Loucy (cell line): Measurements from ENCODE around the gene PARD3B.

Experiments used
- H2AFZ ChIP-seq: fragments of 200-600 bp; sonication (generic); 2 replicates; pipeline ENCODE4 v1.6.0; 2016; ENCODE audit warnings: antibody characterized with exemption, mild to moderate bottlenecking, low read length, moderate library complexity
- H3F3A ChIP-seq: fragments of 200-600 bp; 2 replicates; pipeline ENCODE4 v1.6.0; 2016; ENCODE audit warnings: antibody characterized with exemption, low read depth, mild to moderate bottlenecking
- H3K27me3 ChIP-seq: fragments of 200-600 bp; sonication (generic); 2 replicates; pipeline ENCODE4 v1.6.1; 2014; ENCODE audit warnings: low read length, mild to moderate bottlenecking; ENCODE audit not compliant: insufficient read depth, poor library complexity, severe bottlenecking
- H3K36me3 ChIP-seq: fragments of 200-600 bp; sonication (generic); 2 replicates; pipeline ENCODE4 v1.6.1; 2016; ENCODE audit warnings: low read length; ENCODE audit not compliant: insufficient read depth
- H3K4me1 ChIP-seq: fragments of 200-600 bp; sonication (generic); 2 replicates; pipeline ENCODE4 v1.5.1; 2014; ENCODE audit warnings: low read length, mild to moderate bottlenecking; ENCODE audit not compliant: insufficient read depth, poor library complexity, severe bottlenecking
- H3K4me2 ChIP-seq: fragments of 200-600 bp; sonication (generic); 2 replicates; pipeline ENCODE4 v1.6.0; 2014; ENCODE audit warnings: antibody characterized with exemption, low read length, low read depth, mild to moderate bottlenecking; ENCODE audit not compliant: poor library complexity, severe bottlenecking
- H3K4me3 ChIP-seq: fragments of 200-600 bp; sonication (generic); 2 replicates; pipeline ENCODE4 v1.5.1; 2014; ENCODE audit warnings: low read length, mild to moderate bottlenecking, mixed read lengths; ENCODE audit not compliant: poor library complexity, severe bottlenecking
- H3K79me2 ChIP-seq: fragments of 200-600 bp; sonication (generic); 2 replicates; pipeline ENCODE4 v1.6.1; 2014; ENCODE audit warnings: low read length; ENCODE audit not compliant: insufficient read depth
- H3K9ac ChIP-seq: fragments of 200-600 bp; sonication (generic); 2 replicates; pipeline ENCODE4 v1.6.0; 2014; ENCODE audit warnings: mild to moderate bottlenecking, low read depth, low read length, moderate library complexity; ENCODE audit not compliant: poor library complexity, severe bottlenecking
- H3K9me2 ChIP-seq: fragments of 200-600 bp; sonication (generic); replicated peaks from 2 replicates; pipeline ENCODE4 v1.6.1; 2016; ENCODE audit warnings: low read depth, low read length, mixed read lengths
- H3K9me3 ChIP-seq: fragments of 200-600 bp; sonication (generic); 2 replicates; pipeline ENCODE4 v1.6.1; 2014; ENCODE audit warnings: mild to moderate bottlenecking, antibody characterized with exemption, low read length, low read depth; ENCODE audit not compliant: insufficient read depth
- H4K20me1 ChIP-seq: fragments of 200-600 bp; sonication (generic); 2 replicates; pipeline ENCODE4 v1.6.0; 2014; ENCODE audit warnings: antibody characterized with exemption, low read length, mild to moderate bottlenecking; ENCODE audit not compliant: insufficient read depth, poor library complexity, severe bottlenecking
- CTCF ChIP-seq: fragments of 200-600 bp; sonication (generic); conservative IDR thresholded peaks from 2 replicates; pipeline ENCODE4 v1.5.1; 2014; ENCODE audit warnings: mild to moderate bottlenecking, antibody characterized with exemption, low read length
- EZH2phosphoT487 ChIP-seq: fragments of 200-600 bp; IDR thresholded peaks from 2 replicates; pipeline ENCODE4 v1.6.1; 2018; ENCODE audit warnings: antibody characterized with exemption, mild to moderate bottlenecking, moderate library complexity, borderline replicate concordance

PARD3B gene

GRCh38 chr2:204717591-204717990, 172.3 kb downstream of the PARD3B start:
- no peaks in the 10 kb centered on the region for H3K9me3 ChIP-seq
- no peaks in the 10 kb centered on the region for H3K36me3 ChIP-seq
- no peaks in the 10 kb centered on the region for H4K20me1 ChIP-seq
- no peaks in the 10 kb centered on the region for H3K9me2 ChIP-seq
- no peak overlapping the region for H2AFZ ChIP-seq
- H3F3A ChIP-seq = no peaks in the 10 kb centered on the region
- H3K4me2 ChIP-seq = no peak overlapping the region
- TF ChIP-seq CTCF (no peak), EZH2phosphoT487 (no peak)
- no peak overlapping the region for H3K9ac ChIP-seq
- H3K4me1 ChIP-seq = no peaks in the 10 kb centered on the region
- H3K4me3 ChIP-seq = no peak overlapping the region
- no peaks in the 10 kb centered on the region for H3K79me2 ChIP-seq
- H3K27me3 ChIP-seq = no peaks in the 10 kb centered on the region

GRCh38 chr2:204718607-204719006, 173.3 kb downstream of the PARD3B start:
- no peak overlapping the region for H3K4me2 ChIP-seq
- no peaks in the 10 kb centered on the region for H3K9me2 ChIP-seq
- H3F3A ChIP-seq = no peaks in the 10 kb centered on the region
- TF ChIP-seq EZH2phosphoT487 (no peak), CTCF (no peak)
- no peaks in the 10 kb centered on the region for H3K79me2 ChIP-seq
- H3K36me3 ChIP-seq = no peaks in the 10 kb centered on the region
- H3K4me3 ChIP-seq = no peak overlapping the region
- H3K9ac ChIP-seq = no peak overlapping the region
- no peaks in the 10 kb centered on the region for H3K4me1 ChIP-seq
- no peaks in the 10 kb centered on the region for H3K9me3 ChIP-seq
- H2AFZ ChIP-seq = no peak overlapping the region
- no peaks in the 10 kb centered on the region for H4K20me1 ChIP-seq
- H3K27me3 ChIP-seq = no peaks in the 10 kb centered on the region

GRCh38 chr2:204720874-204721273, 175.6 kb downstream of the PARD3B start:
- H3K36me3 ChIP-seq = no peaks in the 10 kb centered on the region
- H3K9me3 ChIP-seq = no peaks in the 10 kb centered on the region
- H2AFZ ChIP-seq = no peak overlapping the region
- H3K27me3 ChIP-seq = no peaks in the 10 kb centered on the region
- H3K9ac ChIP-seq = no peak overlapping the region
- no peak overlapping the region for H3K4me3 ChIP-seq
- H3K4me2 ChIP-seq = no peak overlapping the region
- no peaks in the 10 kb centered on the region for H3F3A ChIP-seq
- H3K4me1 ChIP-seq = no peaks in the 10 kb centered on the region
- no peaks in the 10 kb centered on the region; the same call in 1 of the 2 replicates for H3K9me2 ChIP-seq
- TF ChIP-seq CTCF (no peak), EZH2phosphoT487 (no peak)
- H4K20me1 ChIP-seq = no peaks in the 10 kb centered on the region
- H3K79me2 ChIP-seq = no peaks in the 10 kb centered on the region
